Progenitor cell of endocrine pancreas (in vitro differentiated cells): Measurements from ENCODE around the gene ABCG2. TPM values are rescaled to one million over a fixed set of nuclear protein-coding genes. Genes with fewer than 3 reads are reported as not detected.

Experiments used
- DNase-seq: peaks from one replicate; pipeline ENCODE4 v3.0.0; 2021; ENCODE audit warnings: low spot score; ENCODE audit not compliant: unreplicated experiment
- H3K27ac Mint-ChIP-seq: 2 replicates; pipeline ENCODE4 v1.8.0; 2021; ENCODE audit warnings: mild to moderate bottlenecking, moderate library complexity, mixed read lengths
- H3K27me3 Mint-ChIP-seq: 2 replicates; pipeline ENCODE4 v1.8.0; 2021; ENCODE audit warnings: mixed read lengths
- H3K36me3 Mint-ChIP-seq: 2 replicates; pipeline ENCODE4 v1.8.0; 2022; ENCODE audit warnings: mixed read lengths; ENCODE audit not compliant: insufficient read depth
- H3K4me1 Mint-ChIP-seq: 2 replicates; pipeline ENCODE4 v1.8.0; 2021; ENCODE audit warnings: low read depth, mixed read lengths
- H3K4me3 Mint-ChIP-seq: 2 replicates; pipeline ENCODE4 v1.8.0; 2021; ENCODE audit warnings: low read depth, mild to moderate bottlenecking, moderate library complexity, mixed read lengths
- H3K9me3 Mint-ChIP-seq: 2 replicates; pipeline ENCODE4 v1.8.0; 2021; ENCODE audit warnings: low read depth, mixed read lengths
- total RNA-seq: library from RNA; stranded (reverse); gene quantifications from 2 replicates; pipeline ENCODE4 v1.2.1, GENCODE V29; 2021
- TF ChIP-seq, protein P1 (sequence below): fragments of 200-600 bp; sonication (generic); IDR thresholded peaks from one replicate; pipeline ENCODE4 v1.5.0; 2021; ENCODE audit warnings: antibody characterized with exemption, mild to moderate bottlenecking; ENCODE audit not compliant: unreplicated experiment

ABCG2 gene
- total RNA-seq, 1 donor from 2014 or later: 2.3 TPM

DNA sequence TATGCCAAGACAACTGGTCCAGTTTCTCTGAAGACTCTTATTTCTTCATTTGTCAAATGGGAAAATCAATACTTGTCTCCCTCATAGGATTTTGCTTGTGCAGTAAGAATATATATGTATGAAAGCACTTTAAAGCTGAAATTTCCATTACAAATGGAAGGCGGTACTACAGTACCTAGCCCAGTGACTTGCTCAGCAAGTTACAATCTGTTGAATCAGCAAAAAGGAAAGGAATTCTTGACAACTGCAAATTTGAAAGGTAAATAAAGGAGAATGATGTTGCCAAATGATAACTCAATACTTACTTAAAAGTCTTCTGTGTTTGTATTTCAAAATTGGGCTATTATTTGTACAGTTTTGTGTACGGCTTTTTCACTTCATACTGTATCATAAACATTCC is 79.9 kb downstream of the ABCG2 start:
- Mint-ChIP-seq H3K27ac (no peak overlapping the region), H3K9me3 (no peaks in the 10 kb centered on the region), H3K36me3 (peaks cover 19% of the 10 kb centered on the region), H3K27me3 (no peaks in the 10 kb centered on the region), H3K4me1 (peaks cover 5% of the 10 kb centered on the region), H3K4me3 (no peak overlapping the region)
- no peak for DNase-seq
- TF ChIP-seq, protein P1, sequence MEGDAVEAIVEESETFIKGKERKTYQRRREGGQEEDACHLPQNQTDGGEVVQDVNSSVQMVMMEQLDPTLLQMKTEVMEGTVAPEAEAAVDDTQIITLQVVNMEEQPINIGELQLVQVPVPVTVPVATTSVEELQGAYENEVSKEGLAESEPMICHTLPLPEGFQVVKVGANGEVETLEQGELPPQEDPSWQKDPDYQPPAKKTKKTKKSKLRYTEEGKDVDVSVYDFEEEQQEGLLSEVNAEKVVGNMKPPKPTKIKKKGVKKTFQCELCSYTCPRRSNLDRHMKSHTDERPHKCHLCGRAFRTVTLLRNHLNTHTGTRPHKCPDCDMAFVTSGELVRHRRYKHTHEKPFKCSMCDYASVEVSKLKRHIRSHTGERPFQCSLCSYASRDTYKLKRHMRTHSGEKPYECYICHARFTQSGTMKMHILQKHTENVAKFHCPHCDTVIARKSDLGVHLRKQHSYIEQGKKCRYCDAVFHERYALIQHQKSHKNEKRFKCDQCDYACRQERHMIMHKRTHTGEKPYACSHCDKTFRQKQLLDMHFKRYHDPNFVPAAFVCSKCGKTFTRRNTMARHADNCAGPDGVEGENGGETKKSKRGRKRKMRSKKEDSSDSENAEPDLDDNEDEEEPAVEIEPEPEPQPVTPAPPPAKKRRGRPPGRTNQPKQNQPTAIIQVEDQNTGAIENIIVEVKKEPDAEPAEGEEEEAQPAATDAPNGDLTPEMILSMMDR: no peak

DNA sequence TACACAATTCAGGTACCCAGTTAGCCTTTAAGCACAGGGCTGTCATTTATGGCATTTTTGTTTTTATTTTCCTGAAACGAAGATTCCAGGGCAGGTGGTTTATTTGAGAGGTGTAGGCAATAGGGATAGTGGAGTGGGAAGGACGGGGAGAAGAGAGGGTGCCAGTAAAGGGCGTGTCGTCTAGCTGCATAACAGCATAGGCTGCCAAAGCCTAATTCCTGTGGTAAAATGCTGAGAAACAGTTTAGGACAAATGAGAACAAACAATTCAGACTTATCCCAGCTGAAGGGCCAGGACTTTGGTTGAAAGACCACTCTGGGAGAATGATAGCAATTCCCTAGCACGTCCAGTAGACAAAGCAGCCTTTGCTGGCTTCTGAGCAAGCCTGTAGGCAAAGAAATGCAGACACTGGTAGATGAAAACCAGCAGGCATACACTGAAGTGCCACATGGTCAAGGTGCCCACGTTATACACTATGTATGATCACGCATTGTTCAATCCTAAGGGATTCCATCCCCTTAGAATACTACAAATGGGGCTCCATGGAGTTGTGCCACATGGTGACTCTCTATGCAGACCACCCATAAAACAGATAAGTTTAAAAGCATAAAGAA is 80.4 kb downstream of the ABCG2 start:
- Mint-ChIP-seq H3K27me3 (no peaks in the 10 kb centered on the region), H3K9me3 (no peaks in the 10 kb centered on the region), H3K4me1 (peaks cover 5% of the 10 kb centered on the region), H3K4me3 (no peak overlapping the region), H3K27ac (peak overlapping the region; percentile 55), H3K36me3 (peaks cover 19% of the 10 kb centered on the region)
- DNase-seq: no peak
- TF ChIP-seq, protein P1: no peak

DNA sequence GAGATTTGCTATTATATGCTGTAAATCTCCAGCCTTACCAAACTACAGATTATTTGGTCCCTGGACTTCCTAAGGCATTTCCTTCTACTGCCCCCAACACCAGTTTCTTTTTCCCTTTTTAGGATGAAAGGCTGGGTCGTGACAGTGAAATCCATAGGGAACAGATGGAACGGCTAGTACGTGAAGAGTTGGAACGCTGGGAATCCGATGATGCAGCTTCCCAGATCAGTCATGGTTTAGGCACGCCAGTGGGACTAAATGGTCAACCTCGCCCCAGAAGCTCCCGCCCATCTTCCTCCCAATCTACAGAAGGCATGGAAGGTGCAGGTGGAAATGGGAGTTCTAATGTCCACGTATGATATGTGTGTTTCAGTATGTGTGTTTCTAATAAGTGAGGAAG is 83.1 kb downstream of the ABCG2 start:
- Mint-ChIP-seq H3K9me3 (peaks cover 8% of the 10 kb centered on the region), H3K4me3 (no peak overlapping the region), H3K27ac (no peak overlapping the region), H3K4me1 (peaks cover 5% of the 10 kb centered on the region), H3K36me3 (peaks cover 38% of the 10 kb centered on the region), H3K27me3 (no peaks in the 10 kb centered on the region)
- TF ChIP-seq, protein P1: no peak
- DNase-seq: no peak

DNA sequence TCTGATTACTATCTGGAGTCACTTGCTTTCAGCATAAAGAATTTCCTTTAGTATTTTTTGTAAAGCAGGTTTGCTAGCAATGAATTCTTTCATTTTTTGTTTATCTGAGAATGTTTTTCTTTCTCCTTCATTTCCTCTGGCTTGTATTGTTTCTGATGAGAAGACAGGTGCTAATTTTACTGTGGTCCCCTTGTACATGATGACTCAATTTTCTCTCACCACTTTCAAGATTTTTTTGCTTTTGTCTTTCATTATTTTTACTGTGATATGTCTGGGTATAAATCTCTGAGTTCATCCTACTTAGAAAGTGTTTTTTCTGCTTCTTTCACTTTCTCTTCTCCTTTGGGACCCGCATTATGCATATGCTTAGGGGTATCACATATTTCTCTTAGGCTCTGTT is 88.4 kb downstream of the ABCG2 start:
- DNase-seq: no peak
- no peaks in the 10 kb centered on the region for H3K4me1 Mint-ChIP-seq
- H3K27me3 Mint-ChIP-seq: no peaks in the 10 kb centered on the region
- TF ChIP-seq, protein P1: no peak
- peaks cover 19% of the 10 kb centered on the region for H3K9me3 Mint-ChIP-seq
- no peak overlapping the region for H3K27ac Mint-ChIP-seq
- peaks cover 68% of the 10 kb centered on the region for H3K36me3 Mint-ChIP-seq
- no peak overlapping the region for H3K4me3 Mint-ChIP-seq

DNA sequence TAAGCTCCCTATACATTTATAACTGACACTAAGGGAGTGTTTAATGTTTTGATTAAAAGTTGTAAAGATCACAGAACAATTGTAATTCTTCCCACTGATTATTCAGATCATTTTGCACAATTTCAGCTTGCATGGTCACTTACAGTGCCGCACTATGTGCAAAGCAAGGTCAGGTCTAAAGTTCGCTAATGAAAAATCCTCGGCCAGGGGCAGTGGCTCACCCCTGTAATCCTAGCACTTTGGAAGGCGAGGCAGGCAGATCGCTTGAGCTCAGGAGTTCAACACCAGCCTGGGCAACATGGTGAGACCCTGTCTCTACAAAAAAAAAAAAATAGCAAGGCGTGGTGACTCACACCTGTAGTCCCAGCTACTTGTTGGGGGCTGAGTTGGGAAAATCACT is 94.0 kb downstream of the ABCG2 start:
- no peaks in the 10 kb centered on the region for H3K4me1 Mint-ChIP-seq
- TF ChIP-seq, protein P1: no peak
- DNase-seq: no peak
- H3K9me3 Mint-ChIP-seq: peaks cover 4% of the 10 kb centered on the region
- peaks cover 41% of the 10 kb centered on the region for H3K36me3 Mint-ChIP-seq
- peak overlapping the region; percentile 9 for H3K27ac Mint-ChIP-seq
- H3K27me3 Mint-ChIP-seq: no peaks in the 10 kb centered on the region
- H3K4me3 Mint-ChIP-seq: no peak overlapping the region
